ENCODE data around the gene RILP. TPM values are rescaled to one million over a fixed set of nuclear protein-coding genes. Genes with fewer than 3 reads are reported as not detected.

RILP gene
- total RNA-seq, 4 donors from 2014 or later, result 11.9 to 26.0 (median 20.1) TPM

GRCh38 chr17:1625053-1625452, 24.6 kb downstream of the RILP start:
- H3K27me3 ChIP-seq, result no peaks in the 10 kb centered on the region
- TF ChIP-seq EP300 (IDR thresholded peaks at IDR 0.05) (no peak), POLR2A (IDR thresholded peaks at IDR 0.05) (no peak), CTCF (IDR thresholded peaks at IDR 0.05) (no peak), POLR2AphosphoS5 (IDR thresholded peaks at IDR 0.05) (no peak)
- no peak overlapping the region for H3K27ac ChIP-seq
- no peak overlapping the region for H3K4me3 ChIP-seq
- no peaks in the 10 kb centered on the region for H3K9me3 ChIP-seq
- DNase-seq (ENCODE audit: low spot score in 2 of 2), result no peak
- H3K36me3 ChIP-seq, result no peaks in the 10 kb centered on the region
- 88% methylated on average over 9 of the region's 14 CpGs for WGBS
- peaks cover 50% of the 10 kb centered on the region for H3K4me1 ChIP-seq

- Histone ChIP-seq H3K27ac (no peak overlapping the region), H3K4me1 (peaks cover 46% of the 10 kb centered on the region), H3K4me3 (no peak overlapping the region), H3K36me3 (no peaks in the 10 kb centered on the region), H3K27me3 (no peaks in the 10 kb centered on the region), H3K9me3 (no peaks in the 10 kb centered on the region)
- DNase-seq (ENCODE audit: low spot score in 2 of 2), result no peak
- 86% methylated on average over 12 of the region's 12 CpGs for WGBS
- no peak for TF ChIP-seq POLR2A (IDR thresholded peaks at IDR 0.05)
- no peak for TF ChIP-seq CTCF (IDR thresholded peaks at IDR 0.05)
- TF ChIP-seq EP300 (IDR thresholded peaks at IDR 0.05), result no peak
- TF ChIP-seq POLR2AphosphoS5 (IDR thresholded peaks at IDR 0.05), result no peak
These were observed 25.0 kb downstream of the RILP start for GRCh38 chr17:1624650-1625049.

- DNase-seq (ENCODE audit: low spot score in 2 of 2), result no peak
These were observed 26.5 kb downstream of the RILP start for GRCh38 chr17:1623057-1623630.

GRCh38 chr17:1621273-1621954, 28.3 kb downstream of the RILP start:
- no peaks in the 10 kb centered on the region for H3K36me3 ChIP-seq
- H3K4me1 ChIP-seq, result peaks cover 26% of the 10 kb centered on the region
- H3K4me3 ChIP-seq, result no peak overlapping the region
- H3K27ac ChIP-seq, result no peak overlapping the region
- H3K27me3 ChIP-seq, result no peaks in the 10 kb centered on the region
- no peak for TF ChIP-seq CTCF (IDR thresholded peaks at IDR 0.05)
- TF ChIP-seq POLR2AphosphoS5 (IDR thresholded peaks at IDR 0.05), result no peak
- TF ChIP-seq POLR2A (IDR thresholded peaks at IDR 0.05), result no peak
- no peak for TF ChIP-seq EP300 (IDR thresholded peaks at IDR 0.05)
- DNase-seq (ENCODE audit: low spot score in 2 of 2), result no peak
- 87% methylated on average over 18 of the region's 22 CpGs for WGBS
- H3K9me3 ChIP-seq, result no peaks in the 10 kb centered on the region

More at GRCh38 chr17:1623057-1623630, 26.5 kb downstream of the RILP start:
- WGBS, result 86% methylated on average over 10 of the region's 14 CpGs
- Histone ChIP-seq H3K9me3 (no peaks in the 10 kb centered on the region), H3K27me3 (no peaks in the 10 kb centered on the region), H3K36me3 (no peaks in the 10 kb centered on the region), H3K27ac (no peak overlapping the region), H3K4me3 (no peak overlapping the region), H3K4me1 (peaks cover 34% of the 10 kb centered on the region)
- TF ChIP-seq POLR2AphosphoS5 (IDR thresholded peaks at IDR 0.05) (no peak), EP300 (IDR thresholded peaks at IDR 0.05) (no peak), POLR2A (IDR thresholded peaks at IDR 0.05) (no peak), CTCF (IDR thresholded peaks at IDR 0.05) (no peak)

GRCh38 chr17:1620486-1620885, 29.2 kb downstream of the RILP start:
- WGBS, result 98% methylated on average over 4 of the region's 13 CpGs

More at GRCh38 chr17:1620486-1620885, 29.2 kb downstream of the RILP start:
- Histone ChIP-seq H3K4me1 (peaks cover 17% of the 10 kb centered on the region), H3K9me3 (no peaks in the 10 kb centered on the region), H3K36me3 (no peaks in the 10 kb centered on the region), H3K27ac (no peak overlapping the region), H3K27me3 (no peaks in the 10 kb centered on the region), H3K4me3 (no peak overlapping the region)
- no peak for DNase-seq (ENCODE audit: low spot score in 2 of 2)
- no peak for TF ChIP-seq EP300 (IDR thresholded peaks at IDR 0.05)
- TF ChIP-seq POLR2A (IDR thresholded peaks at IDR 0.05), result no peak
- no peak for TF ChIP-seq POLR2AphosphoS5 (IDR thresholded peaks at IDR 0.05)
- TF ChIP-seq CTCF (IDR thresholded peaks at IDR 0.05), result no peak
